GM12873 (cell line): Measurements from ENCODE around the gene XPNPEP2.

Source experiments
- TF ChIP-seq, protein P1 (sequence below): IDR thresholded peaks from 2 replicates; pipeline ENCODE4 v1.5.1; 2012; ENCODE audit warnings: low read depth, mild to moderate bottlenecking, moderate library complexity, low read length, control low read depth; ENCODE audit not compliant: insufficient read depth; ENCODE audit errors: missing control alignments

XPNPEP2 gene

DNA sequence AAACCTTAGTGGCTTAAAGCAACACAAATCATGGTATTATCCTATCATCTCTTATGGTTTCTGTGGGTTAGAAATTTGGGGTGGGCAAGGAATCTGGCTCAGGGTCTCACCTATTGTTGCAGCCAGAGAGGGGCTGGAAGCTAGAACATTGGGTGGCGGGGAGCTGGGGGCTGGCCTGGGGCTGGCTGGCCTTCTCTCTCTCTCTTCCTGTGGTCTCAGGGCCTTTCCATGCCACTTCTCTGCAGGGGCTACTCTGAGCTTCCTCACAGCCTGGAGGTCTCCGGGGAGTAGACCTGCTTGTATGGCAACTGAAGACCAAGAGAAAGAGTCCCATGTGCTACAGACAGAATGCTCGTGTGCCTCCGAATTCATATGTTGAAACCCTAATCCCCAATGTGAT is 10.7 kb upstream of the XPNPEP2 start:
- TF ChIP-seq, protein P1, sequence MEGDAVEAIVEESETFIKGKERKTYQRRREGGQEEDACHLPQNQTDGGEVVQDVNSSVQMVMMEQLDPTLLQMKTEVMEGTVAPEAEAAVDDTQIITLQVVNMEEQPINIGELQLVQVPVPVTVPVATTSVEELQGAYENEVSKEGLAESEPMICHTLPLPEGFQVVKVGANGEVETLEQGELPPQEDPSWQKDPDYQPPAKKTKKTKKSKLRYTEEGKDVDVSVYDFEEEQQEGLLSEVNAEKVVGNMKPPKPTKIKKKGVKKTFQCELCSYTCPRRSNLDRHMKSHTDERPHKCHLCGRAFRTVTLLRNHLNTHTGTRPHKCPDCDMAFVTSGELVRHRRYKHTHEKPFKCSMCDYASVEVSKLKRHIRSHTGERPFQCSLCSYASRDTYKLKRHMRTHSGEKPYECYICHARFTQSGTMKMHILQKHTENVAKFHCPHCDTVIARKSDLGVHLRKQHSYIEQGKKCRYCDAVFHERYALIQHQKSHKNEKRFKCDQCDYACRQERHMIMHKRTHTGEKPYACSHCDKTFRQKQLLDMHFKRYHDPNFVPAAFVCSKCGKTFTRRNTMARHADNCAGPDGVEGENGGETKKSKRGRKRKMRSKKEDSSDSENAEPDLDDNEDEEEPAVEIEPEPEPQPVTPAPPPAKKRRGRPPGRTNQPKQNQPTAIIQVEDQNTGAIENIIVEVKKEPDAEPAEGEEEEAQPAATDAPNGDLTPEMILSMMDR: no peak

- TF ChIP-seq, protein P1: no peak
Measured at GRCh38 chrX:129731228-129731627, 7.6 kb upstream of the XPNPEP2 start.

GRCh38 chrX:129732857-129733256 is 5.9 kb upstream of the XPNPEP2 start:
- TF ChIP-seq, protein P1: no peak

DNA sequence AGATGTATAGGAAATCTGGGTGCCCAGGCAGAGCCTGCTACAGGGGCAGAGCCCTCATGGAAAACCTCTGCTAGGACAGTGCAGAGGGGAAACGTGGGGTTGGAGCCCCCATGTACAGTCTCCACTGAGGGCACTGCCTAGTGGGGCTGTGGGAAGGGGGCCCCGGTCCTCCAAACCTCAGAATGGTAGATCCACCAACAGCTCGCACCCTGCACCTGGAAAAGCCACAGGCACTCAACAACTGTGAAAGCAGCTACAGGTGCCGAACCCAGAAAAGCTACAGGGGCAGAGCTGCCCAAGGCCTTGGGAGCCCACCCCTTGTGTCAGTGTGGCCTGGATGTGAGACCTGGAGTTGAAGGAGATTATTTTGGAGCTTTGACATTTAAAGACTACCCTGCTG is 5.4 kb upstream of the XPNPEP2 start:
- TF ChIP-seq, protein P1: no peak

DNA sequence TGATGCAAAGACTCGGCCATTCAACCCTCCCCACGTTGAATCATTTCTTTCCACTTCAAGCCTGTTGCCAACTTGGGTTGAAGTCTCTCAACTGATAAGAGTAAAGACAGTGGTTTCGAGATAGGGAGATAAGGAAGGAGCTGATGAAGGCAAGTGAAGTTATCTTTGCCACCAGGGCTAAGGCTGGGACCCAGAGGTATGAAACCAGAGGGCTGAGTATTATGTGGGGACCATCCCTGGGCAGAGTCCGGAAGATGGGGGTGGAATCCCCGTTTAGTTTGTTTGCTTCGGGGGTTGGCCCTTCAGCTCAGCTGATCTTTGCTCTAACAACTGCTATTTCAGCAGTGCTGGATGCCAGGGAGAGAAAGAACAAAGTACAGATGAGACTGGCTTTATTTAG is 2.3 kb upstream of the XPNPEP2 start:
- TF ChIP-seq, protein P1: no peak

GRCh38 chrX:129737916-129738315 is 863 bp upstream of the XPNPEP2 start:
- TF ChIP-seq, protein P1: no peak

- TF ChIP-seq, protein P1: no peak
Measured at GRCh38 chrX:129739578-129739977, 799 bp downstream of the XPNPEP2 start.
